Activated CD8-positive, alpha-beta T cell treated with anti-CD3 and anti-CD28 coated beads, Interleukin-2, amount 10 ng/mL, durations not matched to agents 7 days and 5 days (primary cell): Measurements from ENCODE around the gene ZNF611. TPM values are rescaled to one million over a fixed set of nuclear protein-coding genes. Genes with fewer than 3 reads are reported as not detected.
"Not testable (repeated sequence)": the region's sequence is repeated elsewhere in the genome, so short reads cannot be mapped to it uniquely, and the experiment has no call there.

Experiments
- ATAC-seq: fragments of 150-1000 bp; cut with Tn5 transposase; one replicate; pipeline ENCODE4 v1.10.0; 2021; ENCODE audit warnings: moderate library complexity
- CTCF ChIA-PET: fragments of 350-600 bp; sonication (Branson Sonifier 250); formaldehyde crosslinking; loops from one replicate; lab custom pipeline; 2021; ENCODE audit warnings: antibody characterized with exemption; lab: Charles Lee
- POLR2A ChIA-PET: fragments of 350-600 bp; sonication (Branson Sonifier 250); formaldehyde crosslinking; loops from one replicate; lab custom pipeline; 2021; ENCODE audit warnings: antibody characterized with exemption; lab: Charles Lee
- DNase-seq: peaks from one replicate; pipeline ENCODE4 v3.0.0-alpha.2; 2020
- H3K27ac Mint-ChIP-seq: one replicate; pipeline ENCODE4 v1.8.0; 2021; ENCODE audit warnings: mild to moderate bottlenecking, mixed read lengths
- H3K27me3 Mint-ChIP-seq: one replicate; pipeline ENCODE4 v1.8.0; 2021; ENCODE audit warnings: low read depth, mixed read lengths
- H3K36me3 Mint-ChIP-seq: one replicate; pipeline ENCODE4 v1.8.0; 2021; ENCODE audit warnings: low read depth, mixed read lengths
- H3K4me1 Mint-ChIP-seq: one replicate; pipeline ENCODE4 v1.8.0; 2021; ENCODE audit warnings: low read depth, mixed read lengths
- H3K4me3 Mint-ChIP-seq: one replicate; pipeline ENCODE4 v1.8.0; 2021; ENCODE audit warnings: mild to moderate bottlenecking, mixed read lengths
- H3K9me3 Mint-ChIP-seq: one replicate; pipeline ENCODE4 v1.8.0; 2022; ENCODE audit warnings: mixed read lengths; ENCODE audit not compliant: insufficient read depth
- total RNA-seq, 2 experiments: library from RNA; stranded (reverse); gene quantifications; one replicate each; pipeline ENCODE4 v1.2.3, GENCODE V29; 2021

The ZNF611 gene
- total RNA-seq, 2 experiments from 2014 or later: 38.9 to 41.0 TPM

DNA sequence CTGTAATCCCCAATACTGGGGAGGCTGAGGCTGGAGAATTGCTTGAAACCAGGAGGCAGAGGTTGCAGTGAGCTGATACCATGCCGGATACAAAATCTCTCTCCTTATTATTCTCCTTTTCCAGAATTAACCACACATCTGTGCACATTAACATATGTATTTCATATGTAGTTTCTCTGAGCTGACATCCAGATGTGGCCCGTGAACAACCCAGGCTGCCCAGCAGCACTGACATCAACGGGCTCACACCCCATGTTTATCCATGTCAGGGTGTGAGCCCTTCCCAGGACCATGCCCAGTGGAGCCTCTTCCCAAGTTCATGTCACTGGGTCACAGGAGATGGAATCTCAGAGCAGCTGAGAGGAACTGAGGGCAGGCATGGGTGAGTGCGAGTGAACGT, 19.5 kb downstream of the ZNF611 start:
- not testable (repeated sequence) for H3K4me3 Mint-ChIP-seq, DNase-seq, H3K27me3 Mint-ChIP-seq, ATAC-seq
- H3K9me3 Mint-ChIP-seq: peaks cover 21% of the 10 kb centered on the region
- ChIA-PET POLR2A (interaction anchor here (0.6 to 1.3 kb wide), 2 partner anchors 16 to 30 kb away, joined by 3 to 5 read pairs; no protein-coding TSS in a partner anchor), CTCF (interaction anchor here (0.7 kb wide), 1 partner anchor 14 kb away, joined by 3 read pairs; no protein-coding TSS in a partner anchor)
- H3K36me3 Mint-ChIP-seq: peaks cover 93% of the 10 kb centered on the region
- H3K4me1 Mint-ChIP-seq: peaks cover 24% of the 10 kb centered on the region
- H3K27ac Mint-ChIP-seq: peak overlapping the region; percentile 62

DNA sequence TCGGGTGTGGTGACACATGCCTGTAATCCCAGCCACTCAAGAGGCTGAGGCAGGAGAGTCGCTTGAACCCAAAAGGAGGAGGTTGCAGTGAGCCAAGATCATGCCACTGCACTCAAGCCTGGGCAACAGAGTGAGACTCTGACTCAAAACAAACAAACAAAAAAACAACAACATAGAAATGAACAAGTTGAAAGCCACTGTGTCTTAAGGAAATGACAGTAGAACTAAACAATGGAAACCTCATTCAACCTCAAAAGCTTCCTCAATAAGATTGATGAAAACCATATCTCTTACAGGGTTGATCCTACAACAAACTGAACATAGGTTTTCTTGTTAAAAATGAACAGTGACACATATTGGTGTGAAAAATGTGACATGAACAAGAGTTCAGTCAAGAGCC, 21.8 kb downstream of the ZNF611 start:
- peaks cover 24% of the 10 kb centered on the region for H3K4me1 Mint-ChIP-seq
- DNase-seq, H3K27me3 Mint-ChIP-seq, CTCF ChIA-PET, H3K27ac Mint-ChIP-seq, ATAC-seq, H3K4me3 Mint-ChIP-seq: not testable (repeated sequence)
- peaks cover 98% of the 10 kb centered on the region for H3K36me3 Mint-ChIP-seq
- POLR2A ChIA-PET: interaction anchor here (0.8 kb wide), 1 partner anchor 64 kb away, joined by 3 read pairs; no protein-coding TSS in a partner anchor
- H3K9me3 Mint-ChIP-seq: peaks cover 26% of the 10 kb centered on the region

DNA sequence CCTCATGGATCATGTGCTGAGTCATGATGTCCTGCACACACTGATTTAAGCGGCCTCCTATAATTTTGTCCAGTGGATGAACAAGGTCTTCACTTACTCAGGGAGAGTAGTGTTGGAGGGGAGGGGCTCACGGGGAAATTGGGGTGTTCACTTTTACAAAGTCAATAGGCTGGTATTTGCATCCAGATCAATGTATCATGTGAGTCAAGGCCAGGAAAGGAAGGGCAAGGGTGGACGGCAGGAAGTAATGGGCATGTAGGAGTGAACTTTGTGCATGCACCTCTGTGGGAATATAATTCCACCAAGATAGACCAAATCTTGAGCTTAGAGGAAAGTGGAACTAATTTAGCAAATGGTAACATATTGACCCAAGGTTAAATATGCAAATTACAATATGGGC, 23.2 kb downstream of the ZNF611 start:
- H3K27ac Mint-ChIP-seq, ATAC-seq, POLR2A ChIA-PET, H3K4me3 Mint-ChIP-seq, CTCF ChIA-PET, H3K27me3 Mint-ChIP-seq, DNase-seq: not testable (repeated sequence)
- Mint-ChIP-seq H3K36me3 (peaks cover 96% of the 10 kb centered on the region), H3K9me3 (peaks cover 29% of the 10 kb centered on the region), H3K4me1 (peaks cover 15% of the 10 kb centered on the region)

DNA sequence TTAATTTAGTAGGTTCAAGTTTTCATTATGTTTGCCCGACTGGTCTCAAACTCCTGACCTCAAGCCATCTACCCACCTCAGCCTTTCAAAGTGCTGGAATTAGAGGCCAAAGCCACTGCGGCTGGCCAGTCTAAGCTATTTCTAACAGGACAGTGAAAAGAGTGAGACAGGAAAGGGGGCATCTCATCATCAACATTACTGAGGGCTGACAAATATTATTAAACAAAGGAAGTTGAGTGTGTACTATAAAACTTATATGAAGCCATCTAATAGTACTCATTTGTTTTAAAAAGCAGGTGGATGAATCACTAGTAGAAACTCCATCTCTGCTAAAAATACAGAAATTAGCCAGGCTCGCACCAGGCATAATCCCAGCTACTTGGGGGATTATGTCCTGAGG, 24.3 kb downstream of the ZNF611 start:
- ChIA-PET CTCF (no interaction called here), POLR2A (no interaction called here)
- H3K4me3 Mint-ChIP-seq: no peak overlapping the region
- peaks cover 4% of the 10 kb centered on the region for H3K4me1 Mint-ChIP-seq
- ATAC-seq (no peak), DNase-seq (no peak)
- H3K9me3 Mint-ChIP-seq: peaks cover 39% of the 10 kb centered on the region
- H3K27me3 Mint-ChIP-seq: no peaks in the 10 kb centered on the region
- peaks cover 96% of the 10 kb centered on the region for H3K36me3 Mint-ChIP-seq
- no peak overlapping the region for H3K27ac Mint-ChIP-seq

DNA sequence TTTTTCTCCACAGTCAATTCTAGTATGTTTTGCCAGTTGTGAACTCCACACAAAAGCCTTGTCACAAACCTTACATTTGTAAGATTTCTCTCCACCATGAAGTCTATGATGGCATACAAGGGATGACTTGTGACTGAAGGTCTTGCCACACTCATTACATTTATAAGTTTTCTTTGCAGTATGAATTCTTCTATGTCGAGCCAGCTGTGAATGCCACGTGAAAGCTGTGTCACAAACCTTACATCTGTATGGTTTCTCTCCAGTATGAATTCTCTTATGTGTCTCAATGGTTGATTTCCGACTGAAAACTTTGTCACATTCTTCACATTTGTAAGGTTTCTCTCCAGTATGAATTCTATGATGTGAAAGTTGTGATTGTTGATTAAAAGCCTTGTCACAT, 29.2 kb downstream of the ZNF611 start:
- CTCF ChIA-PET, H3K27me3 Mint-ChIP-seq, H3K27ac Mint-ChIP-seq: not testable (repeated sequence)

DNA sequence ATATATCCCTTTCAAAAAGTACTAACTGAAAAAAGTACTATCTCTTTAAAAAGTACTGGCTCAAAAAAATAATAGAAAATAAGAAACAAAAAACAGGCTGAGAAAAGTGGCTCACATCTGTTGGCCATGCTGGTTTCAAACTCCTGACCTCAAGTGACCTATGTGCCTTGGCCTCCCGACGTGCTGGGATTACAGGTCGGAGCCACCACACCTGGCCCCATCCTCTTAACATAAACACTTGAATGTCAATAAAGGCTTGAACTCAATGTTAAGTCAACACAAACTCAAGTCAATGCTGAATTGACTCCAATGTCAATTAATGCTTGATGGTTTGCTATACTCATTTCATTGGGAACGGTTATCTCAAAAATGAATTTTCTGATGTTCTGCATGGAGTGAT, 30.9 kb downstream of the ZNF611 start:
- Mint-ChIP-seq H3K27ac (no peak overlapping the region), H3K27me3 (no peaks in the 10 kb centered on the region), H3K4me3 (no peak overlapping the region), H3K9me3 (peaks cover 71% of the 10 kb centered on the region), H3K4me1 (no peaks in the 10 kb centered on the region), H3K36me3 (peaks cover 72% of the 10 kb centered on the region)
- ChIA-PET CTCF (no interaction called here), POLR2A (no interaction called here)
- ATAC-seq: no peak
- DNase-seq: no peak

More for the DNA sequence above, 29.2 kb downstream of the ZNF611 start:
- POLR2A ChIA-PET, DNase-seq, ATAC-seq, H3K4me1 Mint-ChIP-seq, H3K4me3 Mint-ChIP-seq: not testable (repeated sequence)
- Mint-ChIP-seq H3K9me3 (peaks cover 62% of the 10 kb centered on the region), H3K36me3 (peaks cover 80% of the 10 kb centered on the region)

DNA sequence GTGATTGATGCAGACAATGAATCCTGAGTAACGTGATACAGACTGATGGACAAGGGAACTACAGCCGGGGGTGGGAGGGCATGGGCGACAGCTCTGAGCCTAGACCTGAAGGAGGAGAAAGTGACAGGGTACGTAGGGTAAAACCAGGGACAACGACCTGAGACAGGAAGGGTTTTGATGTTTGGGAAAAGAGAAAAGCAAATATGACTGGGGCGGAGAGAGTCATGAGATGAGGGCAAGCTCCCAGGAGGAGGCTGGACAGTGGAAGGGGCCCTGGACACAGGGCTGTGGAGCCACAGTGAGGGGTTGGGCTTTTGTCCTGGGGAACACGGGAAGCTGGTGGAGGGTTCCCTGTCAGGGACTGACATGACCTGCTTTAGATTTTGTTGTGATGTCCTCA, 34.2 kb downstream of the ZNF611 start:
- H3K4me1 Mint-ChIP-seq: peaks cover 3% of the 10 kb centered on the region
- DNase-seq (no peak), ATAC-seq (no peak)
- no peaks in the 10 kb centered on the region for H3K27me3 Mint-ChIP-seq
- H3K4me3 Mint-ChIP-seq: no peak overlapping the region
- peaks cover 45% of the 10 kb centered on the region for H3K36me3 Mint-ChIP-seq
- ChIA-PET POLR2A (no interaction called here), CTCF (no interaction called here)
- H3K9me3 Mint-ChIP-seq: peaks cover 56% of the 10 kb centered on the region
- H3K27ac Mint-ChIP-seq: no peak overlapping the region

DNA sequence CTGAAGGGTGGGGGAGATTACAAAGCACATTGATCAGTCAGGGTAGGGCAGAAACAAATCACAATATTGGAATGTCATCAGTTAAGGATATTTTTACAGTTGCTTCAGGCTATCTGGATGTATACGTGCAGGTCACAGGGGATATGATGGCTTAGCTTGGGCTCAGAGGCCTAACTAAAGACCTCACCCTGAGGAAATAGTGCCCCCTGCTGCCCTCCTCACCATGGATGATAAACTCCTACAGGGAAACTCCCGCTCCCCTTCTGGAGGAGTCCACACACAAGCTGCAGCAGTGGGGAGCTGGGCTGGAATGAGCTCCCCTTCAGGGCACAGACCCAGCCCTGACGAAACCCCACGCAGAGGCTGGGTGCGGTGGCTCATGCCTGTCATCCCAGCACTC, 35.3 kb downstream of the ZNF611 start:
- DNase-seq, H3K27ac Mint-ChIP-seq, POLR2A ChIA-PET, CTCF ChIA-PET, H3K4me3 Mint-ChIP-seq, ATAC-seq, H3K27me3 Mint-ChIP-seq, H3K4me1 Mint-ChIP-seq: not testable (repeated sequence)
- Mint-ChIP-seq H3K9me3 (peaks cover 46% of the 10 kb centered on the region), H3K36me3 (peaks cover 34% of the 10 kb centered on the region)

DNA sequence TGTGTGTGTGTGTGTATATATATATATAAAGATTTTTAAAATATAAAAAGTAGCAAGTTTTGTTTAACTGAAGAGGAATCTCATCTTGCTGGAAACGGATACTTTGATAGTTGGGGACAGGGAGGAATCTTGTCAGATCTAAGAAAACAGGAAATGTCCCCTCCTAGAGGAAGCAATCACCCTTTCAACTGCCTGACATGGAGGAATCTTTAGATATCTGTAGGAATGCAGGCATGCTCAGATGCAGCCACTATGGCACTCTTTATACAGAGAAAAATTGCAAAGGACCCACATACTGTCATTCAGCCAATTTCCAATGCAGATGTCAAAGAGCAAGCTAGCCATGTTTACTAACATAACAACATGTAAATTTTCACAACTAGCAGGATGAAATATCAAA, 38.8 kb downstream of the ZNF611 start:
- CTCF ChIA-PET: no interaction called here
- Mint-ChIP-seq H3K36me3 (peaks cover 19% of the 10 kb centered on the region), H3K9me3 (peaks cover 31% of the 10 kb centered on the region), H3K4me3 (no peak overlapping the region), H3K4me1 (peaks cover 10% of the 10 kb centered on the region), H3K27ac (no peak overlapping the region), H3K27me3 (no peaks in the 10 kb centered on the region)
- DNase-seq (no peak), ATAC-seq (no peak)
- POLR2A ChIA-PET: no interaction called here

DNA sequence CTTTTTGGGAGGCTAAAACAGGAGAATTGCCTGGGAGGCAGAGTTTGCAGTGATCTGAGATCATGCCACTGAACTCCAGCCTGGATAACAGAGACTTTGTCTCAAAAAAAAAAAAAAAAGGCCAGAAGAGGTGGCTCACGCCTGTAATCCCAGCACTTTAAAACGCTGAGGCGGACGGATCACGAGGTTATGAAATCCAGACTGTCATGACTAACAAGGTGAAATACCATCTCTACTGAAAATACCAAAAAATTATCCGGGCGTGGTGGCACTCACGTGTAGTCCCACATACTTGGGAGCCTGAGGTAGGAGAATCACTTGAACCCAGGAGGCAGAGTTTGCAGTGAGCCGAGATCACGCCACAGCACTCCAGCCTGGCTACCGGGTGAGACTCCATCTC, 39.9 kb downstream of the ZNF611 start:
- no peak overlapping the region for H3K27ac Mint-ChIP-seq

DNA sequence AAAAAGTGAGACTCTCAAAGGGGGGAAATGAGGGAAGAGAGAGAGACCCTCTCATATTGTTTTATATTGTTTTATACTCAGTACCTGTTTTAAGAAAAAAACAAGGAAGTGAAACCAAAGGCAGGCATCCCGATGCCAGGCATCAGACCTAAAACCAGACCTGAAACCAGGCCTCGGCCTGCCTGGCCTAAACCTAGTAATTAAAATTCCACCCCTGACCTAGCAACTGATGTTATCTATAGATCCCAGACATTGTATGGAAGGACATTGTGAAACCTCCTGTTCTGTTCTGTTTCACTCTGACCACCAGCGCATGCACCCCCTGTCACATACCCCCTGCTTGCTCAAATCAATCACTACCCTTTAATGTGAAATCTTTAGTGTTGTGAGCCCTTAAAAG, 40.6 kb downstream of the ZNF611 start:
- CTCF ChIA-PET, H3K27me3 Mint-ChIP-seq, H3K4me3 Mint-ChIP-seq, ATAC-seq, H3K27ac Mint-ChIP-seq, POLR2A ChIA-PET, DNase-seq: not testable (repeated sequence)
- H3K4me1 Mint-ChIP-seq: peaks cover 18% of the 10 kb centered on the region
- H3K36me3 Mint-ChIP-seq: peaks cover 19% of the 10 kb centered on the region
- peaks cover 17% of the 10 kb centered on the region for H3K9me3 Mint-ChIP-seq

More for the DNA sequence above, 39.9 kb downstream of the ZNF611 start:
- H3K27me3 Mint-ChIP-seq: no peaks in the 10 kb centered on the region
- DNase-seq (no peak), ATAC-seq (no peak)
- H3K36me3 Mint-ChIP-seq: peaks cover 17% of the 10 kb centered on the region
- H3K4me3 Mint-ChIP-seq: no peak overlapping the region
- ChIA-PET POLR2A (no interaction called here), CTCF (no interaction called here)
- H3K4me1 Mint-ChIP-seq: peaks cover 14% of the 10 kb centered on the region
- peaks cover 21% of the 10 kb centered on the region for H3K9me3 Mint-ChIP-seq

DNA sequence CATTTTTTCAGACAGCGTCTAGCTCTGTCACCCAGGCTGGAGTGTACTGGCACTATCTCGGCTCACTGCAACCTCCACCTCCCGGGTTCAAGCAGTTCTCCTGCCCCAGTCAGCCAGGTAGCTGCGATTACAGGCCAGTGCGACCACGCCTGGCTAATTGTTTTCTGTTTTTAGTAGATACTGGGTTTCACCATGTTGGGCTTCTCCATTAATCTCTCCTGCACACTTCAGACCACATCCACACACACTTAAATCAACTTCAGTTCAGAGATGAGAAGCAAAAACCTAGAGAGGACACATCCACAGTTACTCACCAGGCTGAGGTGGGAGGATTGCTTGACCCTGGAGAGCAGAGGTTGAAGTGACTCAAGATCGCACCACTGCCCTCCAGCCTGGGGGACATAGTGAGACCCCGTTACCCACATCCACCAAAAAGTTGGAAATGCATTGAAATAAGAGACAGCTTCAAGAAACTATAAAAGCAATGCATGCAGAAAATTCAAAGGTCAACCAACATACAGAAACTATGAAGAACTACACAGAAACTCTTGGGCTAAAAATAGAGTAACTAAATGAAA, 42.3 kb downstream of the ZNF611 start:
- Mint-ChIP-seq H3K27ac (no peak overlapping the region), H3K36me3 (peaks cover 27% of the 10 kb centered on the region), H3K4me1 (peaks cover 29% of the 10 kb centered on the region), H3K9me3 (peaks cover 7% of the 10 kb centered on the region), H3K4me3 (no peak overlapping the region), H3K27me3 (no peaks in the 10 kb centered on the region)
- CTCF ChIA-PET: no interaction called here
- POLR2A ChIA-PET: no interaction called here
- ATAC-seq (no peak), DNase-seq (no peak)
